Measurements from ENCODE around the gene SKIC3.

The SKIC3 gene

GRCh38 chr5:95554647-95555548, at the start of gene SKIC3, which contains the start of gene ARSK:
Gene SKIC3, minus strand, starts transcription at chr5:95554977. Its CDS starts 7,827 bp downstream, at chr5:95547150.
Gene ARSK, plus strand, starts transcription at chr5:95555101. Its CDS starts 178 bp downstream, at chr5:95555279.
- DNase-seq: peak; percentile 95

- no peak for DNase-seq
Measured at GRCh38 chr5:95600557-95600956, 45.8 kb upstream of the SKIC3 start.

GRCh38 chr5:95599252-95599651, 44.5 kb upstream of the SKIC3 start:
- no peak for DNase-seq

- no peak for DNase-seq
Measured at GRCh38 chr5:95595289-95595931, 40.6 kb upstream of the SKIC3 start.

- no peak for DNase-seq
Measured at GRCh38 chr5:95591490-95591901, 36.7 kb upstream of the SKIC3 start.

DNA sequence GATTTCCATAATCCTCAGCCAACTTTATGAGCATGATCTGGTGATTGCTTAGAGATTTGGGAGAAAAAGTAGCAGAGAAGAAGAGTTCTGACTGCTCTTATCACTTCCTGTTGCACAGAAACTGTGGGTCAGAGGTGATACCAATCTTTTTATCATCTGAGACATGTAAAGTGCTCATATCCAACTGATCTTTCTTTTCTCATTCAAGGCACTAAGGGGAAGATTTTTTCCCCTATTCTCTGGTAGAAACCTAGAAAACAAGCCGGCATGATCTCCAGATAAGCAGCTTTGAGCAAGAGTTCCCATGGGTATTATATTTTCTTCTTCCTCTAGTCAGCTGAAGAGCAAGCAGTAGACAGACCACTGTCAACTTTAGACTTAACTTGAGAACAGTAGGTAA, 36.1 kb upstream of the SKIC3 start:
- DNase-seq: no peak

GRCh38 chr5:95583992-95584391, 29.2 kb upstream of the SKIC3 start:
- no peak for DNase-seq

- no peak for DNase-seq
Measured at GRCh38 chr5:95581576-95581975, 26.8 kb upstream of the SKIC3 start.

DNA sequence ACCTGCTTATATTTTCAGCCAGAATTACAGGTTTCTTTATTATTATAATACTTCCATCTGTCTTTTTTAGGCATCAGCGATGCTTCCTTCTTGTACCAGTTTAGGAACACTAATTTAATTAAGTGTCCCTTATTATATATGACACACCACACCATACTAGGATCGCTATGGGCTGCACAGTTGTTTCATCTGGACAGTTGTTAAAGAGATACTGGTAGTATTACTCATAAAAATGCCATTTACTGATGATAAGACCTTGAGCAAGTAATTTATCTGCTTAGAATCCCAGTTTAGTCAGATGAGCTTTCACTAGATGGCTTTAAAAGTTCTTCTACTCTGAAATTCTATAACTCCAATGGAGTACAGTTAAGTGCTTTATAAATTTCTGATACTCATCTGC, 17.2 kb upstream of the SKIC3 start:
- DNase-seq: no peak

- no peak for DNase-seq
Measured at GRCh38 chr5:95565280-95565920, 10.6 kb upstream of the SKIC3 start.

- no peak for DNase-seq
Measured at GRCh38 chr5:95564450-95564849, 9.7 kb upstream of the SKIC3 start.

DNA sequence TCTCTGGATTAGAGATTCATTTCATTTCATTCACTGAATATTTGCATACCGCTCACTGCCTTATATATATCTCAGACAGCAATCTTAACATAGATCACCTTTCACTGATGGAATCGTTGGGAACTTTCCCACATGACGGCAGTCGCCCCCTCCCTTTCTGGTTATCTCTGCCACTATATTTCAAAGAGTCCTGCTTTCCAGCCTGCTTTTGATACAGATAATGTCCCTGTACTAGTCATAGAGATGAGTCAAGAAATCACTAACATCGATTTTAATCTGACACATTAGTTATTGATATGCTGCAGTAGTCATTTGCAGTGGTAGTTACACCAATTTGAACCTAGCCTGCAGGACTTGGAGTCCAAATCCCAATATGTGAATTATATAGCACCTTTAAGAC, 8.6 kb upstream of the SKIC3 start:
- DNase-seq: no peak

GRCh38 chr5:95562282-95562681, 7.5 kb upstream of the SKIC3 start:
- no peak for DNase-seq

- no peak for DNase-seq
Measured at GRCh38 chr5:95557841-95558240, 3.1 kb upstream of the SKIC3 start.

GRCh38 chr5:95555553-95555952, 776 bp upstream of the SKIC3 start:
- no peak for DNase-seq

- no peak for DNase-seq
Measured at GRCh38 chr5:95554331-95554646, 488 bp downstream of the SKIC3 start.

- DNase-seq: no peak
Measured at GRCh38 chr5:95549030-95549429, 5.7 kb downstream of the SKIC3 start.

GRCh38 chr5:95543017-95543705, 11.6 kb downstream of the SKIC3 start:
- no peak for DNase-seq

GRCh38 chr5:95537501-95537900, 17.3 kb downstream of the SKIC3 start:
- DNase-seq: no peak

GRCh38 chr5:95533761-95534160, 21.0 kb downstream of the SKIC3 start:
- no peak for DNase-seq

GRCh38 chr5:95533106-95533505, 21.7 kb downstream of the SKIC3 start:
- DNase-seq: no peak

GRCh38 chr5:95532415-95532814, 22.4 kb downstream of the SKIC3 start:
- no peak for DNase-seq

GRCh38 chr5:95531491-95531890, 23.3 kb downstream of the SKIC3 start:
- no peak for DNase-seq
